GM18498 (cell line): Measurements from ENCODE around the gene THAP10.

Experiments
- ATAC-seq: cut with Tn5 transposase; IDR thresholded peaks from one replicate; pipeline ENCODE4 v1.9.1; 2021; ENCODE audit warnings: mild to moderate bottlenecking, moderate library complexity; ENCODE audit not compliant: unreplicated experiment

The THAP10 gene

DNA sequence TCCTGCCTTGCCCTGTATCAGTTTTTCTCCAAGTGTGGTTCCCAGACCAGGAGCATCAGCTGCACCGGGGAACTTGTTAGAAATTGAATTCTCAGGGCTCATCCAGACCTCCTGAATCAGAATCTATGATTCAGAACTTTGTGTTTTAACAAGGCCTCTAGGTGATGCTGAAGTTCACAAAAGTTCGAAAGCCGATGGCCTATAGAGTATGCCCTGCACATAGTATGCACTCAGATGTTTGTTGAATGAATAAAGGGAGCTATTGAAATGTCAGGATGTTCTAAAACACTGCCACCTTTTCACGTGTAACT, 37.6 kb downstream of the THAP10 start:
- no peak for ATAC-seq

DNA sequence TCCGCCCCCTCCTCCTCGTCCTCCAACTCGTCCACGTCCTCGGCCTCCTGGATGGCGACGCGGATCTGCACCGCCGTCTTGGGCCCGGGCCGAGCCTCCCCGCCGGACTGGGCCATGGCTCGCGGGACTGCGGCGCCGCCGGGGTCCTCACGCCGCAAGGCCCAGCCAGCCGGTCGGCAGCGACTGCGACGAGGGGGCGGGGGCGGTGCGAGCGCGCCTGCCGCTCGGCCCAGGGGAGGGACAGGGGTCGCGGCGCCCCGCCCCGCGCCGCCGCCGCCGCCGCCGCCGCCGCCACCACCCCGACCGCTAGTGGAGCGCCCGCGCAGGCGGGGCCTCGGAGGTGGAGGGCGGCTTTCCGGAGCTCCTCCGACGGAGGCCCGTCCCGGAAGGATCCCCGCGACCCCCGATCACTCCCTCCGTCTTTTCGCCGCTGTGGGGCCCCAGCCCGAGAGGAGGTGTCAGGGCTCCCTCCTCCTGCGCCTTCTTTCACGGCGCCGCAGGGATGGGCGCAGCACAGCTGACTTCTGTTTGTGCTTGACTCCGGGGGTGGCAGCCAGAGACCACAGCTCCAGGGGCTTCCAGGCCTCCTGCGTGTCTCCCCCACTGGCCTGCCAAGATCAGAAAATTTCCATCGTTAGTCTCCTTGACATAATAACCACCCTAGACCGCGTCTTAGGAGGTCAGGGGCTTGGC, 38.1 kb downstream of the THAP10 start, which contains the start of gene LARP6:
LARP6 (minus strand) TSS at position 185 of the 693 bp plus-strand sequence; CDS start at position 116, 69 bp downstream.
- no peak for ATAC-seq

DNA sequence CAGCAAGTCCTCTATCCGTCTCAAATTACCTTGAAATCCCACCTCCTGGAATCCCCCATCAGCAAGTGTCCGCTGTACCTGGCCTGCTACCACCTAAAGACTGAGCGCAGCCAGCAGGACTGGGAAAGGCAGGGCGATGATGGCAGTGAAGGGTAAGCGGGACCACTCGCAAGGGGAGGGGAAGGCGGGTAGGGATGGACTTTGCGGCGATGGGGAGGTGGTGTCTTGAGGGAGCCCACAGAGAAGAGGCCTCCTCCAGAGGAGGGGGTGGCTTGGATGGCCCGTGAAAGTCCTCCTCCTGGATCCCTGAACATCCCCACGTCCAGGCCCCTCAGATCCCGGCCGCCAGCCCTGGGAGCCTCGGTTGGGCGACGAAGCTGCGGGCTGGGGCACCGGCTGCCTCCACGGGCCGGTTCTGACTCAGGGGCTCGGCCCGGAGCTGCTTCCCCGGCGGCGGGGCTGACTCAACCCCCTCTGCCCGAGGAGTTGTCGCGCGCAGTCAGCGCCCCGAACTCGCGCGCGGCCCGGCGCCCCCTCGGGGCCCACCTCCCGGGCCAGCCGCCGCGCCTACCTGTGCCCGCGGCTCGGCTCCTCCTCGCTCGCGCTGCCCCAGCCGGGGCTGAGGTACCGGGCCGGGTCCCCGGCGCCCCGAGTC, 38.8 kb downstream of the THAP10 start:
- no peak for ATAC-seq

DNA sequence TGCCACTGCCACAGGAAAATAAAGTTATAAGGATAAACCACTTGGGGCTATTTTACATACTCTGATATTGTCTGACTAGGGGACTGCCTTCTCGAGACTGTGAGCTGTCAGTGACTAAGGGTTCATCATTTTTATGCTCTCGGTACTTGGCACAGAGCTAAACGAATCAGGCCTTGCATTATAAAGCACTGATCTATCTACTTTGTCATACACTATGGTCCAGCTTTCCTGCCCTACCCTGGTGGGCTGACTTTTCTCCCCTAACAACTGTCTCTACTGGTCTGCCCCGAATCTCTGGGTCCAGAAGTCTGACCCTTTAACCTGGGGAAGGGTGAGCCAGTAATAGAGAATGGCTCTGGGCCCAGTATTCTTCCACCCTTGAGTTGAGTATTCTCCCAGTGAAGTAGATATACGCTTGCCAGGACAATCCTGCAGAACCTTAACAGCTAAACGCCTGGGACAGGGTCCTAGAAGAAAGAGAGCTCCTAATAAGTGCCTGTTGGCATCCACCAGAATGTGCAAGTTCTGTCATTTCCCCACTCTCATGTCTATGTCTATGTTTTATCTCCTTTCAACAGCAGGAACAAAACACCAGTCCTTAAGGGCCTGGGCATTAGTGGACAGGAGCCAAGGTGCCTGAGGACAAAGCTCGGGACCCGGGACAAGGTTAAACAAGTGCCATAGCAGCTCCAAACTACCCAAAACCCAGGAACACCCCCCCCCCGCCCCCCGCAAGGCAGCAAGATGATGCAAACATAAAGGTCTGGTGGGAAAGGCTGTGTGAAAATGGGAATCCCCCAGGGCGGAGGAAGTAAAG, 39.5 kb downstream of the THAP10 start:
- ATAC-seq = no peak

DNA sequence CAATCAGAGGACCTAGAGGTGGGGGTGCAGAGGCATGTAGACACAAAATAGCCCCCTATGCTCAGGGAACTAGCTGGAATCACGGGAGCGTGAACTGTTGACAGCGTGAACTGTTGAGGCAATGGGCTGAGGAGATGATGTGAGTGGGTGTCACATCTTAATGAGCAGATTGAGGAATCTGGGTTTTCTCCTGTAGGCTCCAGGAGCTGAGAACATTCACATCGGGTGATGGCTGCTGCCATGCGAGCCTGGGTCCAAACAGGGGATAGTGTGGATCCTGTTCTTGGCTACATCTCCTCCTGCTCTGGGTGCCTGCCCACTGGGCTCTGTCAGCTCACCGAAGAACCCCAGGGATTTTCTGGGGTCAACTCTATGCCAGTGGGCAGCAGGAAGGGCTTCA, 40.3 kb downstream of the THAP10 start:
- ATAC-seq = no peak

DNA sequence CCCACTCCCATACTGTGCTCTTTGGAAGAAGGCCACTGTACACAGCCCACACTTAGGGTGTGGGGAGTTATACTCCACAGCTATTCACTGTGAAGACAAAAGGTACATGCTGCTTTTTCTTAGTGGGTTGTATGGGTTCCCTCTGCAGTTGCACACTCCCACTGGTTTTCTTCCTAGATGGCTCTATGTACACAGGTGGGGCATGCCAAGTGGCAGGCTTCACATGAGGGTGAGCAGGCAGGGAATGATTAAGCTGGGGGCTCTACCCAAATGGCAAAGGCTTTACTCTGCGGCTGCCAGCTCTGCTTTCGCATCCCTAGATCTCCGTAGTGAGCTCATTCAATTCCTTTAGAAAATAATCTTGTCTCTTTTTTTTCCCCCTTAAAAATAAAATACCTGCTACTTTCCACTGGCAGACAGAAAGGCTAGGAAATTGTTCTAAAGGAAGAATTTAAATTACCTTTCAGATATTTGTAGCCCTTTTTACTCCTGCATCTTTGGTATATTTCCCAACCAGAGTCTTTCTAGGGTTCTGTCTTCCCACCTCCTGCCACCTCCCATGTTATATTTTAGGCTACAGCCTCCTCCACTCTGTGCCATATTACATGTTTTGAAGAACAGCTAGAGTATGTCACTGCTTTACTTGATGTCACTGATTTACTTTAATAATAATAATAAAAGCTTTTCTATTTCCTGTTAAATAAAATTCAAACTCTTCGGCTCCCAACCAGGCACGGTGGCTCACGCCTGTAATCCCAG, 46.5 kb downstream of the THAP10 start:
- ATAC-seq = no peak

DNA sequence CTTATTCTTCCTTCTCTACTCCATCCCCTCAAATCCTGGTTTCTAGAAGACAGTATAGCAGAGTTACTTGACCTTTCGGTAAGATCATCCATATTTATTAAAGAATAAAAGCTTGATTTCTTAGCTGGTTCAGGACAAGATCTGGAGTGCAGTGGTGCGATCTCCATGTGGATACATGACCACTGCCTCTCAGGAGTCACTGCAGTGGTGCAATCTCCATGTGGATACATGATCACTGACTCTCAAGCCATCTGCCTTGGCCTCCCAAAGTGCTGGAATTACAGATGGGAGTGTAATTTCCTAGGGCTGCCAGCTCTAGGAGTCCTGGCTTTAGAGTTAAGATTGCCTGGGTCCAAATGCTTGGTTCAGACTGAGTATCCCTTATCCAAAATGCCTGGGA, 54.8 kb downstream of the THAP10 start:
- no peak for ATAC-seq

DNA sequence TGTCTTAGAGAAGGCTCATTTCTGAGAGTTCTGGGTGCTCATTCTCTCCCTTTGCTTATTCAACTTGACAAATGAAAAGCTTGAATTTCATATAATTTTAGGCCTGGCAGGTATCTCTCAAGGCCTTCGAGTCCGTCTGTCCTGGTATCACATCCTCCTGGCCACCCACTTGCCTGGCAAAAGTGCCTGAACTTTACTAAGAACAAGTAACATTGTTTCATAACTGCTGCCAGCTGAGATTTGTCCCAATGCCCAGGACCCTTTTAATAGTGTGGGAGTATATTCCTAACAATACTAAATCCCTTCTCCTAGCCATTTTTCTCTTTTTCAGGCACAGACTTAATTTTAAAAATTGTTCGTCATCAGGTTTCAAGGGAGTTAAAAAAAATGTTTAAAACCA, 56.4 kb downstream of the THAP10 start:
- no peak for ATAC-seq

DNA sequence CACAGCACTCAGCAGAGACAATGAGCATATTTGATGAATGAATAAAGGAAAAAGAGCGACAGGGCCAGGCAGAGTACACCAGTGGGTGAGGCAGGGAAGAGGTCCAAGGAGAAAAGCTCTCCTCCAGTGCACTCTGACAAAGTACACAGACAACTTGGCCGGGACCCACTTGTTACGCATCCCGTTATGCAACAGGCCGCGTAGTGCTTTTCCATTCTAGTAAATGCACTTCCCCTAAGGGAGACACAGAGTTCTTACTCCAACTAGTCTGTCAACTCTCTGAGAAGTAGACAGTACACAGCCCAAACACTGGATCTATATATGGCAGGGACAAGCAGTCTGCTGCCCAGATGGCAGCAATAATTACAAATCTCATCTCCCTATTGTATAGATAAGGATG, 56.8 kb downstream of the THAP10 start:
- no peak for ATAC-seq

DNA sequence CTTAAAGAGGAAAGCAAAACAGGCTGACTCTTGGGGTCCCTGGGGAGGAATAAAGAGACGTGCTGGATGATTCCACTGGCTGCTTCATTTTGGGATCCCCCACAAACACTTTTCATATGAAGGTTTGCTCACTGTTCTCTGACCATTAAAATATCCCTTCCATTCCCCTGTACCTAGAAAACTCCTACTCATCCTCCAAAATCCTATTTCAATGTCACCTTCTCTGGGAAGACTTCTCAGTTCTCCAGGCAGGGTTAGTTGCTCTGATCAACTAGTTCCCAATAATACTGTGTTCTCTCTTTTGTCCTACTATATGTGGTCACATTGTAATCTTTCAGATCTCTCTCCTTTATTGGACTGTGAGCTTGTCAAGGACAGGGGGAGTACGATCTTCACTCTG, 57.2 kb downstream of the THAP10 start:
- ATAC-seq = no peak

DNA sequence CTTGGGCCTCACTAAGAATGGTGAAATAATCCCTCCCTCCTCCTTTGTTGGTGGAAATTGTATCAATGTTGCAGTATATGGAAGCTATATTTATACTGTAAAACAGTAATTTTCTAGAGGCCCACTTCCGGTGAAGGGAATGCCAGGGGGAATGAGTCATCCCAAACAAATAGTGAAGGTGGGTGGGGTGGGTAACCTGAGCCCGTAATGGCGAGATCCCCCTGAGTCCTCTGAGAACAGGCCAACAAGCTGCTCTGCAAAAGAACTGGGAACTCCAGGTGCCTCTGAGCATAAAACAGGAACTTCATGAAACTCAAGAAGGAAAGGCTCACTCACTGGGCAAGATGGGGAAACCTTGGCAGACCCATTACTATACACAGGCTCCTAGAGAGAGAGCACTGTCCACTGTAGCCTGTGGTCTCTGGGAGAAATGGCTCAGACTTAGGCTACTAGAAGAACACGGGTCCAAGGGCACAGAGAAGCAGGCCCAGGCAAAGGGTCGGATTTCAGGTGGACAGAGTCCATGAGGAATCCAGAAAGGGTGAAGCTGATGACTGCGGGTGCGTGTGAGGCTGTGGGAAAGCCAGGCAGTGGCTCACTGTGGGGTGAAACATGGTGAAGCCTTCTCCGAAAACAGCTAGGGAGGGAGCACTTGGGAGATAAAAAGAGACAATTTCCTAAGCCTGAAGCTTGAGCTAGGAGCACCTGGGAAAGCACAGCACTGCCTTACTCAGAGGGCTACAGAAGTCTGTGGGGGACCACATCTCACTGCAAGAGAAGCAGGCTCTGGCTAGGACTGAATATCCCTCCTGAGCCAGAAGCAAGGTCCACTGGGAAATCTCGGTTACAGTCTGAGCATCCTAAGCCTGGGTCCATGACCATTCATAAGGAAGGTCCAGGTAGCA, 58.1 kb downstream of the THAP10 start:
- no peak for ATAC-seq

DNA sequence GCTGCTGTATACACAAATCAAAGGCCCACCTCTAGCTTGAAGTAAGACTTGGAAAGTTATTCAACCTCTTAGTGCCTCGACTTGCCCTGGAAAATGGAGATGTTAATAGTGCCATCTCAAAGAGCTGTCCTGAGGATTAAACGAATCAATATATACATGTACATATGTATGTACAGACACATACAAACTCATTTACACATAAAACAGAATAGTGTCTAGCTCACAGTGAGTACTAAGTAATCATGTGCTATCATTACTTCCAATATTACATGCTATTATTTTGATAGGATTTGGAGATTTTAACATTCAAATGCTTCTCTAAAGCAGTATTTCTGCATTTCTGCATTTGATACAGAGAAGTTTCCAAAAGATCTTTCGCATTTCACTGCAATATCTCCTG, 58.8 kb downstream of the THAP10 start:
- no peak for ATAC-seq

DNA sequence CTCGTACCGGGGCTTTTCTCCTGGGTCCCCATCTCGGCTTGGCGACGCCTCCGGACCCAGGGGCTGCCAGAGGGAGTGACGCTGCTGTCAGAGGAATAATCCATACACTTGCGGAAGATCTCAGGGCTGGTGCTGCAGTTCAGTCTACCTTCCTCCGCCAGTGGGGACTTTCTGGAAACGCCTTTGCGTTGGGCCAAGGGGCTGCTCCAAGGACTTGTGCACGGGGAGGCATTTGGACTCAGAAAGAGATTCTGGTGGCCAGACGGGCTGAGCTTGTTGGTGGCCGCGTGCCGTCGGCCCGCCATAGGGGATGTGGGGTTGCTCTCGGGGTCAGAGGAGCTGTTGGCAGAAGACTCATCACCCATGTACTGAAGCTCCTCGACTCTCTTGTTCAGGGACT, 60.1 kb downstream of the THAP10 start:
- no peak for ATAC-seq
